ENCODE data around the gene DNAJC16.
"Not testable (repeated sequence)": the region's sequence is repeated elsewhere in the genome, so short reads cannot be mapped to it uniquely, and the experiment has no call there.

The DNAJC16 gene

GRCh38 chr1:15584489-15585363 lies 58.1 kb downstream of the DNAJC16 start, which contains the start of gene AGMAT:
Gene AGMAT, minus strand, starts transcription at chr1:15585051. Its CDS starts 84 bp downstream, at chr1:15584967.
- DNase-seq: peak; percentile 25

- DNase-seq: no peak
These were observed 65.6 kb downstream of the DNAJC16 start for GRCh38 chr1:15592285-15592684.

GRCh38 chr1:15595809-15596617 lies 69.4 kb downstream of the DNAJC16 start:
- no peak for DNase-seq

- DNase-seq: no peak
These were observed 71.8 kb downstream of the DNAJC16 start for GRCh38 chr1:15598436-15598835.

- peak; percentile 86 for DNase-seq
These were observed 76.7 kb downstream of the DNAJC16 start for GRCh38 chr1:15603050-15603965.

GRCh38 chr1:15603966-15604282 lies 77.3 kb downstream of the DNAJC16 start:
- not testable (repeated sequence) for DNase-seq

- not testable (repeated sequence) for DNase-seq
These were observed 77.8 kb downstream of the DNAJC16 start for GRCh38 chr1:15604400-15604799.

GRCh38 chr1:15605398-15606383 lies 79.0 kb downstream of the DNAJC16 start:
- no peak for DNase-seq

GRCh38 chr1:15609631-15610030 lies 83.0 kb downstream of the DNAJC16 start:
- no peak for DNase-seq

GRCh38 chr1:15610167-15610566 lies 83.5 kb downstream of the DNAJC16 start:
- no peak for DNase-seq

GRCh38 chr1:15616373-15617172 lies 89.9 kb downstream of the DNAJC16 start:
- no peak for DNase-seq

GRCh38 chr1:15617173-15618076 lies 90.8 kb downstream of the DNAJC16 start, which contains the start of gene DDI2:
Gene DDI2, plus strand, starts transcription at chr1:15617458. Its CDS starts 213 bp downstream, at chr1:15617671.
- DNase-seq: peak; percentile 92

GRCh38 chr1:15618077-15618654 lies 91.5 kb downstream of the DNAJC16 start:
- no peak for DNase-seq

GRCh38 chr1:15618655-15619525 lies 92.2 kb downstream of the DNAJC16 start:
- no peak for DNase-seq

GRCh38 chr1:15620155-15620545 lies 93.5 kb downstream of the DNAJC16 start:
- DNase-seq: no peak

GRCh38 chr1:15620902-15621682 lies 94.4 kb downstream of the DNAJC16 start:
- DNase-seq: no peak

- no peak for DNase-seq
These were observed 95.3 kb downstream of the DNAJC16 start for GRCh38 chr1:15621975-15622374.

Data from T-helper 9 cell (primary cell).